Skeletal muscle satellite cell (primary cell): ENCODE results near the gene EXT2.
A peak's percentile ranks its signal among the peaks of the same experiment; 100 is the strongest.

ENCODE experiments used
- H3K27me3 ChIP-seq: 2 replicates; pipeline ENCODE4 v1.7.0; 2013; ENCODE audit warnings: low read length; ENCODE audit not compliant: control insufficient read depth, insufficient read depth
- H3K36me3 ChIP-seq: 2 replicates; pipeline ENCODE4 v1.7.0; 2013; ENCODE audit warnings: mild to moderate bottlenecking, control low read depth, low read length; ENCODE audit not compliant: insufficient read depth
- H3K4me1 ChIP-seq: 2 replicates; pipeline ENCODE4 v1.7.0; 2013; ENCODE audit warnings: low read length; ENCODE audit not compliant: control insufficient read depth, insufficient read depth
- H3K4me2 ChIP-seq: 2 replicates; pipeline ENCODE4 v1.7.0; 2013; ENCODE audit warnings: mild to moderate bottlenecking, low read length
- H3K4me3 ChIP-seq: 2 replicates; pipeline ENCODE4 v1.7.0; 2013; ENCODE audit warnings: low read length
- H3K9ac ChIP-seq: 2 replicates; pipeline ENCODE4 v1.7.0; 2013; ENCODE audit warnings: mild to moderate bottlenecking, low read depth, low read length, moderate library complexity
- H3K9me3 ChIP-seq: replicated peaks from 2 replicates; pipeline ENCODE4 v1.7.0; 2013; ENCODE audit warnings: mild to moderate bottlenecking, control low read depth, low read length

The EXT2 gene

DNA sequence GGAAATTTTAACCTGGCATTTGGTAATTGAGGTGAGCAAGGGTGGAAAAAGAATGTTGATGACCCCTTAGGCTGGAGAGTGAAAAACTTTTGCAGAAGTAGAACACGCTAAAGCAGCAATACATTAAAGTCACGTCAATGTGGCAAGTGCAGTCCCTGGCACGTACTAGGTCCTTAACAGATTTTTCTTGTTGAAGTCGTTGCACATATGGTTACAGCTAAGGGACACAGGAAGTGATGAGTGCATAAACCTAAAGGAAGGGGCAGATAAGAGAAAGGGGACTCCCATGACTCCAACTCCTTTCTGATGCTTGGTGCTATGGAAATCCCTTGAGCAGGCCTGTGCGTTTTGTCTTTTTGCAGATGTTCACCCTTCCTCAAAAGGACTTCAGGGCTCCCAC, 28.2 kb upstream of the EXT2 start:
- peaks cover 15% of the 10 kb centered on the region for H3K27me3 ChIP-seq
- H3K4me3 ChIP-seq: peak overlapping the region; percentile 81
- no peaks in the 10 kb centered on the region for H3K36me3 ChIP-seq
- peak overlapping the region; percentile 96 for H3K4me2 ChIP-seq
- H3K9me3 ChIP-seq: no peaks in the 10 kb centered on the region
- H3K4me1 ChIP-seq: peaks cover 9% of the 10 kb centered on the region
- peak overlapping the region; percentile 87 for H3K9ac ChIP-seq

DNA sequence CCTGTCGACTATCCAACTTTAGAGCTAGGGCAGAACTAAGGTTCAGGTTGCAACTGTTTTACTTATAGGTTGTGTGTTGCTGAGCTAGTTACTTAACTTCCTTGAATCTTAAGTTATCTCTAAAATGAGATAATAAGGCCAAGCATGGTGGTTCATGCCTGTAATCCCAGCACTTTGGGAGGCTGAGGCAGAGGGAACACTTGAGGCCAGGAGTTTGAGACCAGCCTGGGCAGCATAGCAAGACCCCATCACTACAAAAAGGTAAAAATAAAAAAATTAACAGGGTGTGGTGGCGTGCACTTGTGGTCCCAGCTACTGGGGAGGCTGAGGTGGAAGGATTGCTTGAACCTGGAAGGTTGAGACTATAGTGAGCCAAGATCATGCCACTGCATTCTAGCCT, 27.3 kb upstream of the EXT2 start:
- Histone ChIP-seq H3K4me3 (no peak overlapping the region), H3K9ac (no peak overlapping the region), H3K4me2 (no peak overlapping the region), H3K9me3 (no peaks in the 10 kb centered on the region), H3K4me1 (peaks cover 9% of the 10 kb centered on the region), H3K27me3 (peaks cover 6% of the 10 kb centered on the region), H3K36me3 (no peaks in the 10 kb centered on the region)

DNA sequence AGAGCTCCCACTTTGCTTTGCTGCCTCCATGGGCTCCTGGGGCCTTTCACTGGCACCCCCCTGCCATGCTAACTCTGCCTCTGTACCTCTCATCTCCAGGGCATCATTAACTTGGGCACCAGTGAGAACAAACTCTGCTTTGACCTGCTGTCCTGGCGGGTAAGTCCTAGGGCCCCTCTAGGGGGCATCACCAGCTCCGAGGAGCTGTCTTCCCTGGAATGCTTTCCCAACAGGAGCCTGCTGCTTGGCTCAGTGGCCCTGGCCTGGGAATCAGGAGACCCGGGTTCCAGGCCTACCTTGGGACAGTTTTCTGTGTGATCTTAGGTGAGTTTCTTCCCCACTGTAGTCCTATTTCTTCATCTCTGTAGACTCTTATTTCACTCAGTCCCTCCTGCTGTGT, 24.3 kb upstream of the EXT2 start:
- H3K9me3 ChIP-seq: no peaks in the 10 kb centered on the region
- H3K27me3 ChIP-seq: no peaks in the 10 kb centered on the region
- no peak overlapping the region for H3K9ac ChIP-seq
- H3K36me3 ChIP-seq: no peaks in the 10 kb centered on the region
- no peak overlapping the region for H3K4me2 ChIP-seq
- peaks cover 4% of the 10 kb centered on the region for H3K4me1 ChIP-seq
- no peak overlapping the region for H3K4me3 ChIP-seq

DNA sequence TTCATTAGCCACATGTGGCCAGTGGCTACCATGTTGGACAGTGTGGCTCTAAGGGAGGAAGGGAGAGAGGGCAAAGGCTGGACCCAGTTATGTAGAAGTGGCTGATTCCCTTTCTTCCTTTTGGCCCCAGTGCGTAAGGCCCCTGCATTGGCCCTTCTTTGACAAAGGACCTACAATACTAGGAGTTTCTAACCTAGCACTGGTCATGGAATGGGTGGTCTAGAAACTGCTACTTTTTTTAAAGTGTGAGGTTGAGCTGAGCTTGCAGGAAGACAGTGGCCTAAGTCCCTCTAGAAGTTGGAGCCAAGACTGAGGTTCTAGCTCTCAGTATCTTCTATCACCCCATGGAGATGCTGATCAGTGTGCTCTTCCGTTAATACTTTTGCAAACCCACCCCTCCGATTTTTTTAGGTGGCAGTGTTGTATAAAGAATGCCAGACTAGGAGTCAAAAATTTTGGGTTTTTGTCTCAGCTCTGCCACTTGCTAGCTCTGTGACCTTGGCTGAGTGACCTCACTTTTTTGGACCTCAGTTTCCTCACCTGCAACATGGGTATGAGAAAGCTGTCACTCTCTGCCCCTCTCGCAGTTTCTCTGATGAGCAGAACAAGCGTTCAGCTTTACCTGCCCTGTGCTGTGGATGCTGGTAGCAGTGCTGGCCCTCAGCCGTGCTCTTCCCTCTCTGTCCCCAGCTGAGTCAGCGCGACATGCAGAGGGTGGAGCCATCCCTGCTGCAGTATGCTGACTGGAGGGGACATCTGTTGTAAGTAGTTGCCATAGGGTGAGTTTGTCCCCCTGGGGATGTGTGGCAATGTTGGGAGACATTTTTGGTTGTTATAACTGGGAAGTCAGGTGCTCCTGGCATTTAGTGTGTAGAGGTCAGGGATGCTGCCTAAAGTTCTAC, 22.5 kb upstream of the EXT2 start:
- no peaks in the 10 kb centered on the region for H3K9me3 ChIP-seq
- H3K4me1 ChIP-seq: no peaks in the 10 kb centered on the region
- no peaks in the 10 kb centered on the region for H3K36me3 ChIP-seq
- no peak overlapping the region for H3K4me3 ChIP-seq
- H3K4me2 ChIP-seq: no peak overlapping the region
- no peak overlapping the region for H3K9ac ChIP-seq
- H3K27me3 ChIP-seq: no peaks in the 10 kb centered on the region

DNA sequence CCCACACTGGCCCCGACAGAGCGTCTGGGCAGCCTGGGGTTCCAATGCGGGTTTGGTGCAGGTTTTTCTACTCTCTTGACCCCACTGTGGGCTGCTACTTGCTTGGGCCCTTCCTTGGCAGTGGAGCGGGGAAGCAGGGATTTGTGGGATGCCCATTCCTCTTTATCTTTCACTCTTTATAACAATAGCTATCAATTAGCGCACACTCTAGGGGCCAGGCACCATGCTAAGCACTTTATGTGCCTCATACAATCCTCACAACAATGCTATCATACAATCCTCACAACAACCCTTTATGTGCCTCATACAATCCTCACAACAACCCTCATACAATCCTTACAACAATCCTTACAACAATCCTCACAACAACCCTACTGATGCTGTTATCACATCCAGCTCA, 16.7 kb upstream of the EXT2 start:
- Histone ChIP-seq H3K9ac (no peak overlapping the region), H3K9me3 (no peaks in the 10 kb centered on the region), H3K27me3 (no peaks in the 10 kb centered on the region), H3K4me2 (no peak overlapping the region), H3K4me3 (no peak overlapping the region), H3K4me1 (no peaks in the 10 kb centered on the region), H3K36me3 (no peaks in the 10 kb centered on the region)

DNA sequence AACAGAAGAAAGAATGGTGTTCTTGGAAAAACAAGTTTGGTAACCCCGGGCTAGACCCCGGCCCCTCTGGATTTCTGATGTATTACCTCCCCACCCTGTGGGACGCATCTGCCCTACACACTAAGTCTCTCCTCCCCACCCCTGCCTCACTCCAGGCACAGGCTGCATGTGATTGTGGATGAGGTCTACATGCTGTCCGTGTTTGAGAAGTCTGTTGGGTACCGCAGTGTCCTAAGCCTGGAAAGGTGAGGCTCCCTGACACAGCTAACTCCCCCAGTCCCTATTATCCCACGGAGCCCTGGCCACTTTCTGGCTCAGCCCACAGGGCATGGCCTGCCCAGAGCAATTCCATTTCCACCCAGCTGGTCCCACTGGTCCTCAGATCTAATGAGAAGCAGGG, 16.1 kb upstream of the EXT2 start:
- Histone ChIP-seq H3K9ac (no peak overlapping the region), H3K36me3 (no peaks in the 10 kb centered on the region), H3K4me3 (no peak overlapping the region), H3K4me2 (no peak overlapping the region), H3K9me3 (no peaks in the 10 kb centered on the region), H3K4me1 (no peaks in the 10 kb centered on the region), H3K27me3 (no peaks in the 10 kb centered on the region)

DNA sequence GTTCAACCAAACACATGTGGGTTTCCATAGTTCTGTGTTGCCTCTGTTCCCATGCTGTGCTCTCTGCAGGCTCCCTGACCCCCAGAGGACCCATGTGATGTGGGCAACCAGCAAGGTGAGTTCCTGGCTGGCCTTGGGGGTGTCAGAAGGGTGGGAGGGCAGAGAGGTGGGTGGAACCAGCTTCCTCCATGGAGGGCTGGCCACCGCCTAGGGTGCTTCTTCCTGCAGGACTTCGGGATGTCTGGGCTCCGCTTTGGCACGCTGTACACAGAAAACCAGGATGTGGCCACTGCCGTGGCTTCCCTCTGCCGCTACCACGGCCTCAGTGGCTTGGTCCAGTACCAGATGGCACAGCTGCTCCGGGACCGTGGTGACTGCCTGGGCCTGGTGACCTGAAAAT, 14.5 kb upstream of the EXT2 start:
- H3K9ac ChIP-seq: no peak overlapping the region
- H3K4me1 ChIP-seq: no peaks in the 10 kb centered on the region
- no peaks in the 10 kb centered on the region for H3K36me3 ChIP-seq
- H3K4me3 ChIP-seq: no peak overlapping the region
- no peak overlapping the region for H3K4me2 ChIP-seq
- no peaks in the 10 kb centered on the region for H3K27me3 ChIP-seq
- no peaks in the 10 kb centered on the region for H3K9me3 ChIP-seq

DNA sequence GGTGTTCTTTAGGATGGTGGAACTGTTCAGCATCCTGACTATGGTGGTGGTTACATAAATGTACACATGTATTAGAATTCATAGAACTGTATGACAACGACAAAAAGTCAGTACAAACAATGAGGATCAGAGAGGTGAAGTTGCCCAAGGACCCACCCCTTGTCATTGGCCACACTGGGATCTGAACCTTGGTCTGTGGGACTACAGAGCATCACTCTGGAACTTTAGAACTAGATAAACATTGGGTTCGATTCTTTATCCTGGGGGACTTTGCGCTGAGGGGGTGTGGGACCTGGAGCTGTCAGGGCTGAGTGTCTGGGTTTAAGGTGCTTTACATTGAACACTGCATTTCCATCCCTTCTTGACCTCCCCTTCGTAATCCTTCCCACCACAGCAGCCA, 12.8 kb upstream of the EXT2 start:
- H3K4me1 ChIP-seq: no peaks in the 10 kb centered on the region
- H3K4me3 ChIP-seq: no peak overlapping the region
- H3K9ac ChIP-seq: no peak overlapping the region
- no peaks in the 10 kb centered on the region for H3K36me3 ChIP-seq
- no peaks in the 10 kb centered on the region for H3K27me3 ChIP-seq
- H3K4me2 ChIP-seq: no peak overlapping the region
- no peaks in the 10 kb centered on the region for H3K9me3 ChIP-seq

DNA sequence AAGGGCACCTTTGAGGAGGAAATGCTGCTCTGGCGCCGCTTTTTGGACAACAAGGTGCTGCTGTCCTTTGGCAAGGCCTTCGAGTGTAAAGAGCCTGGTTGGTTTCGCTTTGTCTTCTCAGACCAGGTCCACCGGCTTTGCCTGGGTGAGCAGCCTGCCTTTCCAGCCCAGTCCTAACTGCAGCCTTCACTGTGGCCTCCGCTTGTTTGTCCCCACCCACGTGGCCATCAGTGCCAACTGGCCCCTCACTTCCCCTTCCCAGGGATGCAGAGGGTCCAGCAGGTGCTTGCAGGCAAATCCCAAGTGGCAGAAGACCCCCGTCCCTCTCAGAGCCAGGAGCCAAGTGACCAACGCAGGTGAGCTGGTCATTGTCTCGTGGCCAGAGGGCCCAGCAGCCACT, 12.0 kb upstream of the EXT2 start:
- H3K4me1 ChIP-seq: no peaks in the 10 kb centered on the region
- no peaks in the 10 kb centered on the region for H3K36me3 ChIP-seq
- H3K4me3 ChIP-seq: no peak overlapping the region

DNA sequence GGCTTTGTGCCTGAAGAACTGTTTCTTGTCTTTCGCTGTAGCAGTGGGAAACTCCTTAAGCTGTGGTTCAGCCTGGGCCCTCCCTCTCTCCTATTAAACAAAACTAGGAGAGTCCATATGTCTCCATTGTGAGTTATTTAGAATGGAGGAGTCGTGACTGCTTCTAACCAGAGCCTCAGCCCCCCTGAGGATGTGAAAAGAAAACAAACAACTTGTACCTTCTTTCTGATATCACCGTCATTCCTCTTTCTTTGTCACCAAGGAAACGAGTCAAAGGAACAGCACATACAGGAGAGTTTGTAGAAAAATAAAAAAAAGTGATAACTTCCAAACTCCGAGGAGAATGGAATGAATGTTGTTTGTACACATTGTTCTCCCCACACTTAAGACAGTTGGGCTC, 11.6 kb upstream of the EXT2 start:
- no peaks in the 10 kb centered on the region for H3K36me3 ChIP-seq
- H3K9ac ChIP-seq: no peak overlapping the region
- no peaks in the 10 kb centered on the region for H3K9me3 ChIP-seq
- no peak overlapping the region for H3K4me3 ChIP-seq
- no peak overlapping the region for H3K4me2 ChIP-seq
- no peaks in the 10 kb centered on the region for H3K27me3 ChIP-seq
- H3K4me1 ChIP-seq: no peaks in the 10 kb centered on the region

More for the DNA sequence above, 12.0 kb upstream of the EXT2 start:
- Histone ChIP-seq H3K9me3 (no peaks in the 10 kb centered on the region), H3K4me2 (no peak overlapping the region), H3K27me3 (no peaks in the 10 kb centered on the region), H3K9ac (no peak overlapping the region)

DNA sequence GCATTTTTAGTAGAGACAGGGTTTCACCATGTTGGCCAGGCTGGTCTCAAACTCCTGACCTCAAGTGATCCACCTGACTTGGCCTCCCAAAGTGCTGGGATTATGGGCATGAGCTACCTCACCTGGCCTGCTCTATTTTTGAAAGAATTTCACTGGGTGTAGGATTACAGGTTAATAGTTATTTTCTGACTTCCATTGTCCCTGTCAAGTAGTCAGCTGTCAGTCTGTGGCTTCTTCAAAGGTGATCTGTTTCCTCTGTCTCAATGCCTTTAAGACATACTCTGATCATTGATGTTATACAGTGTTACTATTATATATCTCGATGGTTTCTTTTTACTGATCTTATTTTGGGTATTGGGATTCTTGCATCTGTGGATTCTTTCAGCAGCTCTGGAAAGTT, 10.1 kb upstream of the EXT2 start:
- H3K9me3 ChIP-seq: no peaks in the 10 kb centered on the region
- no peak overlapping the region for H3K9ac ChIP-seq

DNA sequence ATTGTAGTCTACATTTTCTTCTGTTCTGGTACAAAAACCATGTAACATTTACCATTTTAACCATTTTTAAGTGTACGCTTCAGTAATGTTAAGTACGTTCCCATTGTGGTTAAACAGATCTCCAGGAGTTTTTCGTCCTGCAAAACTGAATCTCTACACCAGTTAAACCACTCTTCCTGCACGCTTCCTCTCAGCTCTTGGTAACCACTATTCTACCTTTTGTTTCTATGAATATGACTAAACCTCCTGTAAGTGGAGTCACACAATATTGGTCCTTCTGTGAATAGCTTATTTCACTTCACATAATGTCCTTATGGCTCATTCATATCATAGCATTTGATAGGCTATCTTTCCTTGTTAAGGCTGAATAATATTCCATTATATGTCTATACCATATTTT, 7.1 kb upstream of the EXT2 start:
- Histone ChIP-seq H3K4me2 (no peak overlapping the region), H3K9me3 (no peaks in the 10 kb centered on the region), H3K4me3 (no peak overlapping the region), H3K27me3 (peaks cover 21% of the 10 kb centered on the region), H3K36me3 (no peaks in the 10 kb centered on the region), H3K9ac (no peak overlapping the region), H3K4me1 (no peaks in the 10 kb centered on the region)

More for the DNA sequence above, 10.1 kb upstream of the EXT2 start:
- no peaks in the 10 kb centered on the region for H3K36me3 ChIP-seq
- no peaks in the 10 kb centered on the region for H3K4me1 ChIP-seq
- H3K4me3 ChIP-seq: no peak overlapping the region
- no peaks in the 10 kb centered on the region for H3K27me3 ChIP-seq
- H3K4me2 ChIP-seq: no peak overlapping the region
